Measurements from ENCODE around the gene PIK3R6.

Gene PIK3R6

DNA sequence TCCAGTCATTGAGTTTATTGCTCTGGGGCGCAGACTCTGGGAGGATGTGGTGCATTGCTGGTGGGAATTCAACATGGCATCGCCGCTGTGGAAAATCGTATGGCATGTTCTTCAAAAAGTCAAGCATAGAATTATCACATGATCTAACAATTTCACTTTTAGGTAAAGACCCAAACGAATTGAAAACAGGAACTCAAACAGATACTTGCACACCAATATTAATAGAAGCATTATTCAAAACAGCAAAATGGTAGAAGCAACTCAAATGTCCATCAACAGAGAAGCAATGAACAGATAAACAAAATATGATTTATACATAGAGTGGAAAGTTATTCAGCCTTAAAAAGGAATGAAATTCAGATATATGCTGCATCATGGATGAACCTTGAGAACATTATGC is 15.9 kb downstream of the PIK3R6 start:
- no peak for DNase-seq
- H3K4me1 ChIP-seq (ENCODE audit: control insufficient read depth, insufficient read depth, low read length, poor library complexity, severe bottlenecking): no peaks in the 10 kb centered on the region
- no peaks in the 10 kb centered on the region for H3K27me3 ChIP-seq (replicated peaks; ENCODE audit: control insufficient read depth, insufficient read depth, low read length, poor library complexity, severe bottlenecking)
- H3K27ac ChIP-seq (ENCODE audit: insufficient read depth, low read length, poor library complexity, severe bottlenecking): no peak overlapping the region
- H3K9me3 ChIP-seq (ENCODE audit: control insufficient read depth, low read length): no peaks in the 10 kb centered on the region
- no peak overlapping the region for H3K4me3 ChIP-seq (ENCODE audit: insufficient read depth, low read depth, low read length, poor library complexity, severe bottlenecking)
- H3K36me3 ChIP-seq (ENCODE audit: control insufficient read depth, insufficient read depth, low read length): no peaks in the 10 kb centered on the region

DNA sequence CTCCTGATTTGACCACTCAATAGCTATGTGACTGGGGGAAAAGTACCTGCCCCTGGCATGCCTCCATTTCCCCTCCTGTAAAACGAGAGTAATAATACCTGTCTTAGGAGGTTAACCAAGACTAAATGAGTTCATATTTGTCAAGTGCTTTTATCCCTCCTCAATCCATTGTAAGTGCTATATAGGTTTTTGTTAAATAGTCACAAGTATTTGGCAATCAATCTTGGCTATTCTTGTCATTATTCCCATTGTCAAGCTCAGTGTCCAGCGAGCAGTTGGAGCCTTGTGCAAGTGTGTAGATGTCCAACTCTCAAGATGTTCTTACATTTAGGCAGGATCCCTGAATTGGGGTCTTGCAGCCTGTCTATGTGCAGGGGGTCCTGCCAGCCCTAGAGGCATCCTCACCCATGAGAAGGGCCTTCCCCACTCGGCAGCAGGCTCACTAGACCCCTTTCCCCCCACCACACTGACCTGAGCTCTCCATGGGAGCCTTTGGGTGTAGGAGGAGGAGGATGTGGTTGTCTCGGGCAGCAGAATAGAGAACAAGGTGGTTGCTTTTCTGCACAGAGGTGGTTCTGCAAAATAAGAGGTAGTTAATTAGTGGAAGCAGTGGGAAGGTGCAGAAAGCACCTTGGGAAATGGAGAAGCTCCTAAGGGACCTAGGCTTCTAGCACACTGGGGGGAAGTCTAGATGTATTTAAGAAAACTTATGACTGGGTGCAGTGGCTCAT is 18.0 kb downstream of the PIK3R6 start:
- no peak for DNase-seq
- H3K9me3 ChIP-seq (ENCODE audit: control insufficient read depth, low read length): no peaks in the 10 kb centered on the region
- H3K27ac ChIP-seq (ENCODE audit: insufficient read depth, low read length, poor library complexity, severe bottlenecking): no peak overlapping the region
- no peaks in the 10 kb centered on the region for H3K36me3 ChIP-seq (ENCODE audit: control insufficient read depth, insufficient read depth, low read length)
- no peak overlapping the region for H3K4me3 ChIP-seq (ENCODE audit: insufficient read depth, low read depth, low read length, poor library complexity, severe bottlenecking)
- H3K4me1 ChIP-seq (ENCODE audit: control insufficient read depth, insufficient read depth, low read length, poor library complexity, severe bottlenecking): no peaks in the 10 kb centered on the region
- H3K27me3 ChIP-seq (replicated peaks; ENCODE audit: control insufficient read depth, insufficient read depth, low read length, poor library complexity, severe bottlenecking): no peaks in the 10 kb centered on the region

DNA sequence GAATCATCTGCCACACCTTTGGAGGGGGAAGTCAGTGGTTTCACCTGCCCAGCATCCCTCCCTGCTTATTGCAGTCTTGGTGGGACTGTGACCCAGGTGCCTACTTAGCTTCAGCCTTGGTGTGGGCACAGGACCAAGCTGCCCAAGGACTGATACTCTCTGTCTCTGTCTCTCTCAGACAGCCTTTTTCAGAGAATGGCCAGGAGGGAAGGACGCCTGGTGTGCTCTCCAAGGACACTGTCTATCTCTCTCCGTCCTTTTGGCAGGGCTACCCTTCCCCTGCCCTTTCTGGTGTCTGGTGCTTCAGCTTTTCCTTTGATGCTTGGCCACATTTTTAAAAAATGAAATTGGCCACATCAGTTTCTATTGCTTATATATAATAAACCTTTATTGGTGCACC is 19.6 kb downstream of the PIK3R6 start:
- Histone ChIP-seq H3K36me3 (ENCODE audit: control insufficient read depth, insufficient read depth, low read length) (no peaks in the 10 kb centered on the region), H3K27me3 (replicated peaks; ENCODE audit: control insufficient read depth, insufficient read depth, low read length, poor library complexity, severe bottlenecking) (no peaks in the 10 kb centered on the region), H3K9me3 (ENCODE audit: control insufficient read depth, low read length) (no peaks in the 10 kb centered on the region), H3K4me3 (ENCODE audit: insufficient read depth, low read depth, low read length, poor library complexity, severe bottlenecking) (no peak overlapping the region), H3K4me1 (ENCODE audit: control insufficient read depth, insufficient read depth, low read length, poor library complexity, severe bottlenecking) (no peaks in the 10 kb centered on the region), H3K27ac (ENCODE audit: insufficient read depth, low read length, poor library complexity, severe bottlenecking) (no peak overlapping the region)
- no peak for DNase-seq

DNA sequence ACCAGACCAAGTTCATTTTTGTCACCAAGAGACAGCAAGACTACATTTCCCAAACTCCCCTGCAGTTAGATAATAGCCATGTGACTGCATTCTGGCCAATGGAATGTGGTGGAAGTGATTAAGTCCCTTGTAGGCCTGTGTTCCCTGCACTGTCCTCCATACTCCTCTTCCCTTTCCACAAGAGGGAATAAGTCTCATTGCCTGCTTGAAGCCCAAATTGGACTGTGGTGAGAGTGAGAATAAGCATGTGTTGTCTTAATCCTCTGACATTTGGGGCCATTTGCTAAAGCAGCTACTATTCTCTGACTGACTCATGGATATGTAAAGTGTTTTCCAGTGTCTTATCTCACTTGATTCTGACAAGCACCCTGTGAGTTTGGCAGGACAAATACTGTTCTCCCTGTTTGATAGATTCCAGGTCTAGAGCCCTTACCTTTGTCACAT is 20.7 kb downstream of the PIK3R6 start:
- no peaks in the 10 kb centered on the region for H3K27me3 ChIP-seq (replicated peaks; ENCODE audit: control insufficient read depth, insufficient read depth, low read length, poor library complexity, severe bottlenecking)
- H3K4me1 ChIP-seq (ENCODE audit: control insufficient read depth, insufficient read depth, low read length, poor library complexity, severe bottlenecking): no peaks in the 10 kb centered on the region
- no peak for DNase-seq
- H3K4me3 ChIP-seq (ENCODE audit: insufficient read depth, low read depth, low read length, poor library complexity, severe bottlenecking): no peak overlapping the region
- no peaks in the 10 kb centered on the region for H3K9me3 ChIP-seq (ENCODE audit: control insufficient read depth, low read length)
- no peak overlapping the region for H3K27ac ChIP-seq (ENCODE audit: insufficient read depth, low read length, poor library complexity, severe bottlenecking)
- H3K36me3 ChIP-seq (ENCODE audit: control insufficient read depth, insufficient read depth, low read length): no peaks in the 10 kb centered on the region

DNA sequence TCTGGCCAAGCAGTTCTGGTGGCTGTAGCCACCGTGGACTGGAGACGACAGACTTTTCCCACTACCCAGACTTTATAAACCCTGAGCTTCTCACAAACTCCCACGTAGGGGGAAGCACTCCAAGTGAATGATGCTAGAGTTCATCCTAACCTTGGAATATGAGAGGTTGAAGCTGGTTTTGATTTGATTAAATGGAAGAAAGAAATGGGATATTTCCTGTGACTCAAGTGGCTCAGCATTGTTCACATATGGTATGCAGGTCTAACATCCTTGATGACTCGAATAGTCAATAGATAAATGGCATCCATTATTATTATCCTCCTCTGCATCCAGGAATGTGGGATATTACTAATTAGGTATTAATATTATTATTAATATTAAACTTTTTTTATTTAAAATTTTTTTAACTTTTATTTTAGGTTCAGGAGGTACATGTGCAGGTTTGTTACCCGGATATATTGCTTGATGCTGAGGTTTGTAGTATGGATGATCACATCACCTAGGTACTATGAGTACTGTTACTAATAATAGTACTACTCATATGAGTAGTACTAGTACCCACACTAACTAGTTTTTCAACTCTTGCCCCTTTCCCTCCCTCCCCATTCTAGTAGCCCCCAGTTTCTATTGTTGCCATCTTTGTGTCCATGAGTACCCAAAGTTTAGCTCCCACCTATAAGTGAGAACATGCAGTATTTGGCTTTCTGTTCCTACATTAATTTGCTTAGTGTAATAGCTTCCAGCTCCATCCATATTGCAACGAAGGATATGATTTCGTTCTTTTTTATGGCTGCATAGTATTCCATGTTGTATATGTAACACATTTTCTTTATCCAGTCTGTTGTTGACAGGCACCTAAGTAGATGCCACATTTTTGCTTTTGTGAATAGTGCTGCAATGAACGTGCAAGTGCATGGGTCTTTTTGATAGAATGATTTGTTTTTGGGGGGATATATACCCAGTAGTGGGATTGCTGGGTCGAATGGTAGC is 22.9 kb downstream of the PIK3R6 start:
- H3K9me3 ChIP-seq (ENCODE audit: control insufficient read depth, low read length): no peaks in the 10 kb centered on the region
- H3K36me3 ChIP-seq (ENCODE audit: control insufficient read depth, insufficient read depth, low read length): no peaks in the 10 kb centered on the region
- H3K4me3 ChIP-seq (ENCODE audit: insufficient read depth, low read depth, low read length, poor library complexity, severe bottlenecking): no peak overlapping the region
- no peak overlapping the region for H3K27ac ChIP-seq (ENCODE audit: insufficient read depth, low read length, poor library complexity, severe bottlenecking)
- no peak for DNase-seq
- no peaks in the 10 kb centered on the region for H3K4me1 ChIP-seq (ENCODE audit: control insufficient read depth, insufficient read depth, low read length, poor library complexity, severe bottlenecking)
- H3K27me3 ChIP-seq (replicated peaks; ENCODE audit: control insufficient read depth, insufficient read depth, low read length, poor library complexity, severe bottlenecking): no peaks in the 10 kb centered on the region

DNA sequence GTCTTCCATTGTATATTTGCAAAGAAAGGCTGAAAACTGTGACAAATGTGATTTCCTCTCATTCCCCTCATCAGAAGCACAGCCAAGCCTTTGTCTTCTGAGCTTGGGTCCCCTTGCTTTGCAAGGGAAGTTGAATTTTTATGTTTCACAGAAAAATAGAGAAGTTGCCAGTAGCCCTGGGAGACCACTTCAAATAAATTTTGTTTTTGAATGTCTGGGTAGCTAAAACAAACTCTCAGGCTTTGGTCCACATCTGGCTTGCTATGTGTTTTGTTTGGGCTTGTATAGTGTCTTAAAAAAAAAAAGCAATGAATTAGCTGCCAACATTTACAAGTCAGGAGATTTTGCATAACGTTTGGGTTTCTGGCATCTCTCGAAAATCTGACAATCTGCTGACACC is 24.1 kb downstream of the PIK3R6 start:
- DNase-seq: no peak
- H3K27ac ChIP-seq (ENCODE audit: insufficient read depth, low read length, poor library complexity, severe bottlenecking): no peak overlapping the region
- no peaks in the 10 kb centered on the region for H3K4me1 ChIP-seq (ENCODE audit: control insufficient read depth, insufficient read depth, low read length, poor library complexity, severe bottlenecking)
- H3K27me3 ChIP-seq (replicated peaks; ENCODE audit: control insufficient read depth, insufficient read depth, low read length, poor library complexity, severe bottlenecking): no peaks in the 10 kb centered on the region
- H3K36me3 ChIP-seq (ENCODE audit: control insufficient read depth, insufficient read depth, low read length): no peaks in the 10 kb centered on the region
- no peak overlapping the region for H3K4me3 ChIP-seq (ENCODE audit: insufficient read depth, low read depth, low read length, poor library complexity, severe bottlenecking)
- H3K9me3 ChIP-seq (ENCODE audit: control insufficient read depth, low read length): no peaks in the 10 kb centered on the region

DNA sequence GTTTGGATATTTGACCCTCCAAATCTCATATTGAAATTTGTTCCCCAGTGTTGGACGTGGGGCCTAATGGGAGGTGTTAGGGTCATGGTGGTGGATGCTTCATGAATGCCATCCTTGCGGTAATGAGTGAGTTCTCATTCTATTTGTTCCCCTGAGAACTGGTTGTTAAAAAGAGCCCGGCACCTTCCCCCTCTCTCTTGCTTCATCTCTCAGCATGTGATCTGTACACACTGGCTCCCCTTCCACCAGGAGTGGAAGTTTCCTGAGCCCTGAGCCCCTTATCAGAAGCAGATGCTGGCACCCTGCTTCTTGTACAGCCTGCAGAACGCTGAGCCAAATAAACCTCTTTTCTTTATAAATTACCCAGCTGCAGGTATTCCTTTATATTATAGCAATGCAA is 25.6 kb downstream of the PIK3R6 start:
- H3K9me3 ChIP-seq (ENCODE audit: control insufficient read depth, low read length): no peaks in the 10 kb centered on the region
- no peak for DNase-seq
- no peak overlapping the region for H3K27ac ChIP-seq (ENCODE audit: insufficient read depth, low read length, poor library complexity, severe bottlenecking)
- no peaks in the 10 kb centered on the region for H3K36me3 ChIP-seq (ENCODE audit: control insufficient read depth, insufficient read depth, low read length)
- H3K4me3 ChIP-seq (ENCODE audit: insufficient read depth, low read depth, low read length, poor library complexity, severe bottlenecking): no peak overlapping the region
- no peaks in the 10 kb centered on the region for H3K27me3 ChIP-seq (replicated peaks; ENCODE audit: control insufficient read depth, insufficient read depth, low read length, poor library complexity, severe bottlenecking)
- H3K4me1 ChIP-seq (ENCODE audit: control insufficient read depth, insufficient read depth, low read length, poor library complexity, severe bottlenecking): no peaks in the 10 kb centered on the region

DNA sequence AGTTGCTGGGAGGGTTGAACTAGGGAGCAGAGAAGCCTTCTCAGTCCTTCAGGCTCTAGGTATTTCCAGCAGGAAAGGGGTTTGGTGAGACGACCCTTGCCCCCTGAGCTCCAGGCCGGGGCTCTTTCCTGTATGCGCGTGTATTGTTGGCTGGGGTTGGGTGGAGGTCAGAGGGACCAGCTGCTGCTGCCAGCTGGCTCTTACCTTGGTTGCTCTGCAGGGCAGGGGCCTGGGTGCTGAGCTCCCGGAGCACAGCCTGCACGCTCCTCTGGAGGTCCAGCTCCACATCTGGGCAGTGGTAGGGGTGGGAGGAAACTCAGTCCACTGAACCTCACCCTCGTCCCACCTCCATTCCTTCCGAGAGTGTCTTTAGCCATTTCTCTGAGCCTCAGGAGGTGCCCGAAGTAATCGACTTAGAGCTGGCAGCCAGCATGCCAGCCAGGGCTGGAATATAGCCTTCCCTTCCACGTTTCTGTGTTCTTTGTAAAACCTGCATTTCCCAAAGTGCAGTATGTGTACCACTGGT is 28.0 kb downstream of the PIK3R6 start:
- no peak overlapping the region for H3K4me3 ChIP-seq (ENCODE audit: insufficient read depth, low read depth, low read length, poor library complexity, severe bottlenecking)
- H3K36me3 ChIP-seq (ENCODE audit: control insufficient read depth, insufficient read depth, low read length): no peaks in the 10 kb centered on the region
- H3K27me3 ChIP-seq (replicated peaks; ENCODE audit: control insufficient read depth, insufficient read depth, low read length, poor library complexity, severe bottlenecking): no peaks in the 10 kb centered on the region
- no peak overlapping the region for H3K27ac ChIP-seq (ENCODE audit: insufficient read depth, low read length, poor library complexity, severe bottlenecking)
- no peaks in the 10 kb centered on the region for H3K4me1 ChIP-seq (ENCODE audit: control insufficient read depth, insufficient read depth, low read length, poor library complexity, severe bottlenecking)
- H3K9me3 ChIP-seq (ENCODE audit: control insufficient read depth, low read length): no peaks in the 10 kb centered on the region
- DNase-seq: no peak

DNA sequence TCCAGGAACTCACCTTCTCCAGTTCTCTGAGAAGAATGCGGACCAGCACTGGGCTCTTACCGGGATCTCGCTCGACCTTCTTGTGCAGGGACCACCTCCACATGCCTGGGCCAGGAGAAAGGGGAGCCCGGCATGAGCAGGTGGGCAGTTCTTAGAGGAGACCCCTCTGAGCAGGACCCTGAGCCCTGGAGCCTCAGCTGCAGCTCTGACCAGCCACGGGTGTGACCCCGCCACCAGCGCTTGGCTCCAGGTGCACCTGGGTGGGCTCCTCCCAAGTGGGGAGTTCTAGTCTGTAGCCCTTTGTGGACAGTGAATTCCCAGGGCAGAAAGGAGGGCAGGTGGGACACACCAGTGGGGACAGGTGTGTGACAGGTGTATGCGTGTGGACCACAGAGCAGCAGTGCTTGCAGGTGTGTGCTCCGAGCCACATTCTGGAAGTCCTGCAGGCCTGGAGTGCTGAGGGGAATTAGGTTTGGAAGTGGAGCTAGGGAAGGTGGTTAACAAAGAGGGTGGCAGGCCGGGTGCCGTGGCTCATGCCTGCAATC is 28.9 kb downstream of the PIK3R6 start:
- Histone ChIP-seq H3K27me3 (replicated peaks; ENCODE audit: control insufficient read depth, insufficient read depth, low read length, poor library complexity, severe bottlenecking) (no peaks in the 10 kb centered on the region), H3K27ac (ENCODE audit: insufficient read depth, low read length, poor library complexity, severe bottlenecking) (no peak overlapping the region), H3K4me1 (ENCODE audit: control insufficient read depth, insufficient read depth, low read length, poor library complexity, severe bottlenecking) (no peaks in the 10 kb centered on the region), H3K4me3 (ENCODE audit: insufficient read depth, low read depth, low read length, poor library complexity, severe bottlenecking) (no peak overlapping the region), H3K9me3 (ENCODE audit: control insufficient read depth, low read length) (no peaks in the 10 kb centered on the region), H3K36me3 (ENCODE audit: control insufficient read depth, insufficient read depth, low read length) (no peaks in the 10 kb centered on the region)
- DNase-seq: no peak

Measured in effector memory CD4-positive, alpha-beta T cell (primary cell).